Nucleus accumbens (tissue), 56 donors: Measurements from ENCODE around the gene ELOA.
"Not testable (repeated sequence)": the region's sequence is repeated elsewhere in the genome, so short reads cannot be mapped to it uniquely, and the experiment has no call there.

Experiments
- DNase-seq, 56 donors: peaks; one replicate each; lab custom pipeline; 2025; lab: John Stamatoyannopoulos, UW

The ELOA gene

DNA sequence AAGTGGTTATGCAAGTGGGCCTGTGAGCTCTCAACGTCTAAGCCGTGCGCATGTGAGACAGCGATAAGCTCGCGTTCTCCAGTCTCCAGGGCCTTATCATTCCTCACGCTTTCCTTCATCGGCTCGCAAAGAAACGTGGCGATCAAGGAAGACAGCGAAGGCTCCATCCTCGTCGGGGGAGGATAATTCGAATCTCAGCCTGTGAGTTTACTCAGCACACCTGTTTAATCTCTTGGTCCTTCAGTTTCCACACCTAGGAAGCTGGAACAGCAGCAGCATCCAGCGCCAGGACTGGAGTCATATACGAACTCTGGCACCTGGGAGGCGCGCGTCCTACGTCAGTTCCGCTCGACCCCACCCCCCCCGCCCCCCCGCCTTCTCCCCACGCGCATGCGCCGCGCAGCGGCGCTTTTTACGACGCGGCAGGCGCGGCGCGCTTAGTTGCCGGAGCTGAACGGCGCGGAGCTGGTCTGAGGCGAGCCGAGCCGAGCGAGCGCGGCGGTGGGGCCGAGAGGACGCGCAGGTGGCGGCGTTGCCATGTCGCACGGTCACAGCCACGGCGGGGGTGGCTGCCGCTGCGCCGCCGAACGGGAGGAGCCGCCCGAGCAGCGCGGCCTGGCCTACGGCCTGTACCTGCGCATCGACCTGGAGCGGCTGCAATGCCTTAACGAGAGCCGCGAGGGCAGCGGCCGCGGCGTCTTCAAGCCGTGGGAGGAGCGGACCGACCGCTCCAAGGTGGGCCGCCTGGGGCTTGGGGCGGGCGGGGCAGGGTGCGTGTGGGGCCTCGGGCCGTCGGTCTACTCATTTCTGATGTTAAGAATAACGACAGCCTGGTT, 34.9 kb downstream of the ELOA start, which contains the start of gene PITHD1:
Gene PITHD1, plus strand, starts transcription at position 440 of the 836 bp plus-strand sequence. Its CDS starts 98 bp downstream, at position 538.
- DNase-seq: peak in 52 of 56 donors; percentile 36 to 85 (median 74)

DNA sequence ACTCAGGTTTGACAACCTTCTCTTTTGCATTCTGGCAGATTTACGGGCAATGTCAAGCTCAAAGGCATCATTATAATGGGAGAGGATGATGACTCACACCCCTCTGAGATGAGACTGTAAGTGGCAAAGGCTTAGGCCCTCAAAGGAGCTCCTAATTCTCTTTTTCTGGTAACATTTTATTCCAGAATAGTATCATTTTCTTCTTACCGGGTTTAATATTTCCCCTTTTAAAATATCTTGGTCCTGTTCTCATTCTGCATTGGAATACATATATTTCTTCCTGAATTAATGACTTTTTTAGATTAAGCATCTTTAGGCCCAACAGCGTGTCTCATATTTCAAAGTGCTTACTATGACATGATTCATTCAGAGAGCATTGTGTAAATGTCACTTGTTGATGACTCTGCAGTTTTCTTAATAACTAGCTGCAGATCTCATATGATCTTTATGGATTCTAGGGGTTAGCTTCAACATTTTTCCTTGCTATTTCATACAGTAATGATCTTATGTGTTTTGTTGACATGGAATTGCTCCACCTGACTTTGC, 36.6 kb downstream of the ELOA start:
- DNase-seq: no peak

DNA sequence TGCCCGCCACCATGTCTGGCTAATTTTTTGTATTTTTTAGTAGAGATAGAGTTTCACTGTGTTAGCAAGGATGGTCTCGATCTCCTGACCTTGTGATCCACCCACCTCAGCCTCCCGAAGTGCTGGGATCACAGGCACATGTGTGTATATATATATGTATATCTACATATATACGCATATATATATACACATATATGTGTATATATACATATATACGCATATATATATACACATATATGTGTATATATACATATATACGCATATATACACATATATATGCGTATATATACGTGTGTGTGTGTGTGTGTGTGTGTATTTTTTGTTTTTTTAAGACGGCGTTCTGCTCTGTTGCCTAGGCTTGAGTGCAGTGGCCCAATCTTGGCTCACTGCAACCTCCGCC, 39.9 kb downstream of the ELOA start:
- DNase-seq: not testable (repeated sequence)

DNA sequence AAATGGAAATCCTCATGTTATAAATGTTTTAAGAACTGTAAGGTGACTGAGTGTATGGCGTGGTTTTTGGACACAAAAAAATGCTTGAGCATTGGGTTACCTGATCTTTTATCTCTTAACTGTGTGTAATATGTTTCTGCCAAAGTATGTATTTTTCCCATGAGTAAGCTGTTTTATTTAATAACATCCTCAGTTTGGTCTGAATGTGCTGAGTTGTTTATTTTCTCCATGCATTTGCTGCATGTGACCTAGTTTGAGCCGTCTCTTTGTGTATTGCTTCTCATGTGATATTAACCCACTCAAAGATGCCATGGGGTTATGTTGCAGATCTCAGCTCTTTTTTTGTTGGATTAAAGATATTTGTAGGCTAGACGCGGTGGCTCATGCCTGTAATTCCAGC, 41.6 kb downstream of the ELOA start:
- DNase-seq: no peak

DNA sequence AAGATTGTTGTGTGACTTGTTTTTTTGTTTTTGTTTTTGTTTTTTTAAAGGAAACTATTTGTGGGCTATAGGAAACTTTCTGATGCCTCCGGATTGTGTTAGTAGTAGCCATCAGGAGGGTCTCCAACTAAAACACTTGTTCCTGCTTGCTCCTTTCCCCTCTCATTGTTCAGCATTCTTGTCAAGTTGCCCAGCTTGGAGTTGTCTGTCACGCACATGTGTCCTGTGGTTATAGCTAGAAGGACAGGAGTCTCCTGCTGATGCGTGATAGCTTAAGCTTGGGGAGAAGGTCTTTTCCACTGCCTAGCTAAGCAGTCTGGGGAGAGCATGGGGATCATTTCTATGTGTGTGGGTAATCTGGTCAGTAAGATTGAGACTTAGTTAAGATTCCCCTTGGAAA, 44.4 kb downstream of the ELOA start:
- DNase-seq: no peak

DNA sequence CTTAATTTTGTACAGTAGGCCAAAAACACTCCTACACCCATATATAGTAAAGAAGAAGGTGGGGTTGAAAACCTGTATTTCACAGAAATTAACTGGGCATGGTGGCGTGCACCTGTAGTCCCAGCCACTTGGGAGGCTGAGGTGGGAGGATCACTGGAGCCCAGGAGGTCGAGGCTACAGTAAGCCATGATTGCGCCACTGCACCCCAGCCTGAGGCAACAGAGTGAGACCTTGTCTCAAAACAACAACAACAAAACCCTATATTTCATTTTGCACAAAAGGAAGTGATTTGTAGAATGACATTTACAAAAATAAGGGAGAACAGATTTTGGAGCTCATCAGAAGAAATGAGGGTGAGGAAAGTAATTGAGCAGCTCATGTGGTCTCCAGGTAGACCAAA, 45.4 kb downstream of the ELOA start:
- no peak for DNase-seq

DNA sequence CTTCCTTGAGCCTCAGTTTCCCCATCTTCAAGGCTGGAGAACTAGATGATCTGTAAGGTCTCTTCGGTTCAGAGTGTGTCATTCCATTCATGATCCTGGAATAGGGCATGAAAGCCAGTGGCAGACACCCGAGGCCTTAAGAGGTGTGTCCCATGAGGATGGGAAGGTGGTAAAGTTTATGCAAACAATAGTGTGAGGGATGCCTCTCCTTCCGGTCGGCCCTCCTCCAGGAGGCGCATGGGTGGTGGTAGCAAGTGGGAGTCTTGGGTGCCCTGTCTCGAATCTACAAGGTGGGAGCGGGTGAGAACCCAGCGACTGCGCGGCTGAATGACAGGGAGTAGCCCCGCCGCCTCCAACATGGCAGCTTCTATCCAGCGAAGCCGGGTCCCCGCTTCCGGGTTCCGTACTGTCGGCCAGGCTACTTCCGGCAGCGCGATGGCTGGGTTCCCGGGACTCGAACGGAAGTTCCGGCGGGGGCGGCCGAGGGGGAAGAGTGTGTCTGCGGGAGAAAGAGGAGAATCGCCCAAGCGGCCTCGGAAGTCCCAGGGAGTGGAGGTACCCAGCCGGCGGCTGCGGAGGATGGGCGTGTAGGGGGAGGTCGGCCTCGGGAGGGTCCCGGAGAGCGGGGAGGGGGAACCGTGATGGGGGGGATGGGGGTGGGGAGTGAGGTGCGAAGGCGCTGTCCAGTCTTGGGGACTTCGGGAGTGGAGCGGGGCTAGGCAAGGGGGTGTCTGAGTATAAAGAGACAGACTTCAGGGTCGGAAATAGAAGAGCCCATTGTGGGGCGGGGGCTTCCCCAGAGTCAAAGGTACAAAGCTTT, 47.6 kb downstream of the ELOA start, which contains the start of gene LYPLA2:
Gene LYPLA2, plus strand, starts transcription at position 450 of the 820 bp plus-strand sequence. CDS start 1,538 bp downstream, outside the sequence.
- peak; percentile 59 to 97 (median 91) for DNase-seq

DNA sequence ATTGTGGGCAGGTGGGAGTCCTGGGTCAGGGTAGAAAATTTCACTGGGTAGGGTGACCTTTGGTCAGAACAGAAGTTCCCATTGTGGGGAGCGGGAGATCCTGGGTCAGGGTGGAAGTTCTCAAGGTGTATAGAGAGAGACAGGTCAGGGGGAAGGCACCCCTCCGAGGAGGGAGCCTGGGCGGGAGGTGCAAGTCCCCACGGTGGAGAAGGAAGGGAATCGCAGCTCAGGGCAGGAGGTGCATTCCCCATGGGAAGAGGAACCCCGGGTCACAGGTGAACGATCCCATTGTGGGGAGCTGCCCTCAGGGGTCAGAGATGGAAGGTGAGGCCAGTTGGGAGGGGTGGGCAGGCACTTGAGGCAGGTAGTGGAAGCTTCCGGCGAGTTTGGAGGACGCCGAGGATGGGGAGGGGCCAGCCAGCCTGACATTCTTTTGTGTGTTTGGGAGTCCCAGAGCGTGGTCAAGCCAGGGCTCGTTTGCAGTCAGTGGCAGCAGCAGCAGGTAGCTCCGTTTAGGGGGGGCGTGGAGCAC, 48.3 kb downstream of the ELOA start:
- peak in 1 of 56 donors; percentile 25 for DNase-seq

DNA sequence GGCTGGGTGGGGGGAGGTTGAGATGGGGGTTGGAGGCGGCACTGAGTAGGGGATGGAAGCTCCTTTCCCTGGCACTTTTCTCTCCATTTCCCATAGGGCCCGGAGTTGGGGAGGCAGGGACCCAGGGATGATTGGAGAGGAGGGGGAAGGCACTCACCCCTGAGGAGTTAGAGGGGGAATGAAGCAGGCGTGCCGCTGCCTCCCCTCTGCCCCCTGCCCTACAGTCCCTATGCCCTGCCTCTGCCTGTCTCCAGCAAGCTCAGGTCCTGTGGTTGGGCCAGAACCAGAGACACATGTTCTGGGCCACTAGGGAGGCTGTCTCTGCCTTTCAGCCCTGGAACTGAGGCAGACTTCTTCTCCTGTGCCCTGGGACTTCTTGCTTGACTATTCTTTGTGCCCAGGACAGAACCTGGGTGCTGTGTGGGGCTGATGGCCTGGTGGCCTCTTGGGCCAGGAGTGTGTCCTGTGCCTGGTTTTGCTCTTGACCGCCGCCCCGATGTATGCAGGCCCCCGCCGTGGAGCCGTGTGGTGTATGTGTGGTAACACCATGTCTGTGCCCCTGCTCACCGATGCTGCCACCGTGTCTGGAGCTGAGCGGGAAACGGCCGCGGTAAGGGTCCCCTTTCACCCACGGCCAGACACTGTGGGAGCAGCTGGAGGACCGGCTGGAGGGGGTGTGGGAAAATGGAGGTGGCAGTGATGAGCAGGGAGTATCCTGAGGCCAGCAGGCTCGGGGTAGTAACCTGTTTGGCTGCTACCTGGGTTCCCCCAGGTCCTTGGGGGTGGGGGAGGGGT, 49.1 kb downstream of the ELOA start:
- no peak for DNase-seq

DNA sequence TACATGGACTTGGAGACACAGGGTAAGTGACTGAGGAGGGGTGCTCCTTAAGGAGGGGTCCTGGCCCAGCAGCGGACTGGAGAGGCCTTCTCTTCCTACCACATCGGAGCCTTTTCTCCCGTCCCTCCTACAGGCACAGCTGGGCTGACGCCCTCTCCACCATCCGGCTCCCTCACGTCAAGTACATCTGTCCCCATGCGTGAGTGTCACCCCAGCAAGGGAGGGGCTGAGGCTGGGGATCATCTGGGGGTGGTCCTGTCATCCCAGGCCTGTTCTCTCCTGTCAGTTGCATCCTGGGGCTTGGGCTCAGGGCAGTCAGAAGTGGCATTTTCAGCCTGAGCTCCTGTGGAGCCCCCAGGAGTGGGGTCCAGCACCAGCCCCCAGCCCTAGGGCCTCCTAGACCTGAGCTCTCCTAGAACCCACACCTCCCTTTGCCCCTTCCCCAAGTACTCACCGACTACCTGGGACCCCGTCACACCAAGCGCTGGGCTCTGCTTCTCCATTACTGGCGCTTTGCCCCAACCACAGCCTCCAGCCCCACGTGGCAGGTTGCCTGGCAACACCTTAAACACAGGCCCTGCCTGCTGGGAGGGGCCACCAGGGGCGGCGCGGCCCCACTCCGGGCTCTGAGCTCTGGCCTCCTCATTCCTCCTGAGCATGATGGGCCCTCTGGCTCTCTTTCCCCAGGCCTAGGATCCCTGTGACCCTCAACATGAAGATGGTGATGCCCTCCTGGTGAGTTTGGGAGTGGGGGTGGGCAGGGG, 49.9 kb downstream of the ELOA start:
- peak in 30 of 56 donors; percentile 13 to 83 (median 42) for DNase-seq

DNA sequence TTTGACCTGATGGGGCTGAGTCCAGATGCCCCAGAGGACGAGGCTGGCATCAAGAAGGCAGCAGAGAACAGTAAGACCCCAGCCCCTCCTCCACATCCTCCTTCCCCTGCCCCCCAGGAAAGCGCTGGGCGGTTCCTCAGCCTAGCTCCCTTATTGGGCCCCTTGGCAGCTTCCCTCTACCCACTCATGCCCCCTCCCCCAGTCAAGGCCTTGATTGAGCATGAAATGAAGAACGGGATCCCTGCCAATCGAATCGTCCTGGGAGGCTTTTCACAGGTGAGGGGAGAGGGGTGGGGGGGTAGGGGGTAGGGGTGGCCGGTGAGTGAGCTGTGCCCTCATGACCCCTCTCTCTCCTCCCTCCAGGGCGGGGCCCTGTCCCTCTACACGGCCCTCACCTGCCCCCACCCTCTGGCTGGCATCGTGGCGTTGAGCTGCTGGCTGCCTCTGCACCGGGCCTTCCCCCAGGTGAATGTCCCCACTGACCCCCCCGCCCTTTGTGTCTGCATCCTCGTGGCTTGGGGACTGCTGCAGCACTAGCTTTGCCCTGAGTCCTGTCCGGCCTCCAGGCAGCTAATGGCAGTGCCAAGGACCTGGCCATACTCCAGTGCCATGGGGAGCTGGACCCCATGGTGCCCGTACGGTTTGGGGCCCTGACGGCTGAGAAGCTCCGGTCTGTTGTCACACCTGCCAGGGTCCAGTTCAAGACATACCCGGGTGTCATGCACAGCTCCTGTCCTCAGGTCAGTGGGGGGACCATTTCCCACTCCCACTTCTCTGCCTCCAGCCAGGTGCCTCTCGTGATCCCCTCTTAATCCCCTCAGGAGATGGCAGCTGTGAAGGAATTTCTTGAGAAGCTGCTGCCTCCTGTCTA, 50.8 kb downstream of the ELOA start:
- DNase-seq: peak in 7 of 56 donors; percentile 16 to 50 (median 31)

DNA sequence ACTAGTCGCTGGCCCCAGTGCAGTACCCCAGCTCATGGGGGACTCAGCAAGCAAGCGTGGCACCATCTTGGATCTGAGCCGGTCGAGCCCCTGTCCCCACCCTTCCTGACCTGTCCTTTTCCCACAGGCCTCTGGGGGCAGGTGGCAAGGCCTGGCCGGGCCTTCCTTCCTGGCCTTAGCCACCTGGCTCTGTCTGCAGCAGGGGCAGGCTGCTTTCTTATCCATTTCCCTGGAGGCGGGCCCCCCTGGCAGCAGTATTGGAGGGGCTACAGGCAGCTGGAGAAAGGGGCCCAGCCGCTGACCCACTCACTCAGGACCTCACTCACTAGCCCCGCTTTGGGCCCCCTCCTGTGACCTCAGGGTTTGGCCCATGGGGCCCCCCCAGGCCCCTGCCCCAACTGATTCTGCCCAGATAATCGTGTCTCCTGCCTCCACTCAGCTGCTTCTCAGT, 51.5 kb downstream of the ELOA start:
- not testable (repeated sequence) for DNase-seq

DNA sequence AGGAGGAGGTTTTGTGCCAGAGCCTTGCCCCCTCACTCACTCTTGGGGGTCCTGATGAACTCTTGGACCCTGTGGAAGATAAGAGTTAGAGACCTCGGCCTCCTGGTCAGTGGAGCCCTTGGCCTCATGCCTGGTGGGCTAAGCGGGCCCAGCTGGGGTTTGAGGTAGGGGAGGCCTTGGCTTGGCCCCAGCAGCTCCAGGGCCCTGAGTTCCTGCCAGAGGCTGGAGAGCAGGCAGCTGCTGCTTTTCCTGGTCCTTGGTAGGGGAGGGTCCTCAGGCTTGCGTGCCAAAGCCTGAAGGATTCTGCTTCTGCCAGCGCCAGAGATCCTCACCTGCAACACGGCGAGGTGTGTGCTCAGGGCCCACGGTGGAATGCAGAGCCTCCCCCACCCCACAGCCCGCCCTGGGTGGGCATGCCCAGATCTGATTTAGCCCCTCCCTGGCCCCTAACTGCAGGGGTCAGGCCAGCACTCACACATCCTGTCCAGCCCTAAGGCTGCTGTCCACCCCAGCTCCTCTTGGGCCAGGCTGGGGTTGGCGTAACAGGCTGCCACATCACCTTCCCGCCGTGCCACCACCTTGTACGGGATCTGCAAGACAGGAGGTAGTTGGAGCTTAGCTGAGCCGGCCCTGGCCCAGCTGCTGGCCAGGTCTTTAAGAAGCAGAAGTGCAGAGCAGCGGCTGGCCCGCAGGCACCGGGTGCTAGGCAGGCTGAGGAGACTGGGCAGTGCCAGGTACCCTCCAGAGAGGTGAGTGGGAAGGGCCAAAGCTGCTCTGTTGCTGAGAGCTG, 52.6 kb downstream of the ELOA start:
- DNase-seq: no peak

DNA sequence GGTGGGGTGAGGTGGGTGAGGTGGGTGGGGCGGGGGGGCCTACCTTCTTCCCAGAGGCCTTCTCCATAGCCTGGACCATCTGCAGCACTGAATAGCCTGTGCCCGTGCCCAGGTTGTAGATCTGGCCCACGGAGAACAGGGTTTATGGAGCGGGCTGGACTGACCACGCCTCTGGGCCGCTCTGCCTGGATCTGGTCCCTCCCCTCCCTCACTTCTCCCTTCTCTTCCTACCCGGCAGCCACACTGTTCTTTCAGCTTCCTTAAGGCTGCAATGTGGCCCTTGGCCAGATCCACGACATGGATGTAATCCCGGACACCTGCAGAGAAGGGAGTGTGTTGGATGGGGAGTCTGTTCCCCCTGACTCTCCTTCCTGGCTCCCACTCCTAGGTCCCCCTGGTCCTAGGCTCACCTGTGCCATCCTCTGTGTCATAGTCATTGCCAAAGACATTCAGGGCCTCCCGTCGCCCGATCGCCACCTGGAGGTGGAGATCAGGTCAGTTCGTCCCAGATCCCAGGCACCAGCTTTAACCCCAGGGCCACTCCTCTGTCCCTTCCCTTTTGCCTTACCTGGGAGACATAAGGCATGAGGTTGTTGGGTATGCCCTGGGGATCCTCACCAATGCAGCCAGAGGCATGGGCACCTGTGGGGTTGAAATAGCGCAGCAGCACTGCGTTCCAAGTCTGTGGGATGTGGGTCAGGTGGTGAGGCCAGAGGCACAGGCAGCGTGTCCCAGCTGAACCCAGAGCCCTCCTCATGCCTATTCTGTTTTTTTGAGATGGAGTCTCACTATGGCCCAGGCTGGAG, 53.4 kb downstream of the ELOA start:
- DNase-seq: no peak

DNA sequence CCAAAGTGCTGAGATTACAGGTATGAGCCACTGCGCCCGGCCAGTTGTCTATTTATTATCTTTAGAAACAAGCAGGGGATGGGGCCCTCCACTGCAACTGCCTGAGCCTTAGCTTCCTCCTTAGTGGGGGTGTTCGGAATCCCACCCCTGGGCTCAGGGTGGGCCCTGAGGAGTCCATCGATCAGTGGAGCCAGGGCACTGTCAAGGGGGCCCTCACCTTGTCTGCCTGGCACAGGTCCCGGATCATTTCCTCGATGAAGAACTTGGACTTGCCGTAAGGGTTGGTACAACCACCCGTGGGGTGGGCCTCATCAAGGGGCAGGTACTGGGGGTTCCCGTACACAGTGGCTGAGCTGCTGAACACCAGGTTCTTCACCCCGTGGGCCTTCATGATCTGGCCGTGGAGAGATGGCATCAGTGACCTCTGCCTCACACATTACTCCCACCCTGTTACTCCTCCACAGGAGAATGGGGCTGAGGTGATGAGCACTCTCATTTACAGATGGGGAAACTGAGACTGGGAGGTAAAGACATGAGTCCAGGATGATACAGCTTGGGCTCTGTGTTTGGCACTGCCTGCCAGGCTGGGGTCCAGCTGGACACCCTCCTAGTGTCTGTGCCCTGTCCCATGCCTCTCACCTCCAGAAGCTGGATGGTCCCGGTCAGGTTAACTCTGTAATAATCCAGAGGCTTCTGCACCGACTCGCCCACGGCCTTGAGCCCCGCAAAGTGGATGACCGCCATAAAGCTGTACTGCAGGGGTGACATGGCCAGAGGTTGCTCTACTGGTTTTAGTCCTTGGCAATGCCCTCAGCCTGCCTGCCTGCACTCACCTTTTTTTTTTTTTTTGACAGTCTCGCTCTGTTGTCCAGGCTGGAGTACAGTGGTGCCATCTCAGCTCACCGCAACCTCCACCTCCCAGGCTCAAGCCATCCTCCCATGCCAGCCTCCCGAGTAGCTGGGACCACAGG, 54.5 kb downstream of the ELOA start:
- DNase-seq: no peak
